ENCODE measurements around the gene ELMO2.

DNA sequence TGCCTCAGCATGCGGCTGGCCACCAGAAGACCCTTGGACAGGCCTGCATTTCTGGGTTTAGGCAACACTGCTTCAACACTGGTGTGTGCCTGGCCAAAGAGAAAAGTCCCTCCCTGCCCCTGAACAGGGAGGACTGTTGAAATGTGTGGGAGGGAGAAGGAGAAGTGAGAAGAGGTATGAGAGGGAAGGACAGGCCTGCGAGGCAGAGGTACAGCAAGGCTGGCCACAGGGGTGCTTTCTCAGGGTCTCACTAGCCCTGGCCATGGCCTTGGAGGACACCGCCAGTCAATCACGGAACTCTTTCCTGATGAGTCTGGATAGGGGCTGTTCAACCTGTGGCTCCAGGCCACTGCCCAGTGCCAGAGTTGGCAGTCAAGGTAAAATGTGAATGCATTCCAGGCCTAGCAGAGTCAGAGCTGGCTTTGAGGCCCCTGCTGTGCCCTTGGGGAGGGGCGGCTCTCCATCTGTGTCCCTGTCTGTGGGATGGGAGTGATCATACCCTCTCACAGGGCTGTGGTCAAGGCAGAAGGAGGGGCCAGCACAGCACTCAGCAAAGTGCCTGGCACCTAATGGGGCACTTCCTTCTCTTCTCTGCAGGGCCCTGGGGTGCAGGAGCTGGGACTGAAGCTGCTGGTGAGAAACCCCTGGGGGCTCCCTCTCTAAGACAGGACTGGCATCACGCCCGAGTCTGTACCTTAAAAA lies 54.9 kb downstream of the ELMO2 start:
- no peak for TF ChIP-seq POLR2A (IDR thresholded peaks at IDR 0.05)
- TF ChIP-seq CTCF (IDR thresholded peaks at IDR 0.05), result no peak

Data from gastroesophageal sphincter (tissue), 3 donors.